GM13976 (cell line): ENCODE data around the gene PDE6C.

Experiments
- DNase-seq: peaks from one replicate; pipeline ENCODE4 v3.0.0; 2012; ENCODE audit warnings: low spot score
- CTCF ChIP-seq: IDR thresholded peaks from 2 replicates; pipeline ENCODE4 v1.5.1; 2012; ENCODE audit warnings: borderline replicate concordance, mild to moderate bottlenecking; ENCODE audit not compliant: insufficient read depth; ENCODE audit errors: extremely low read depth, missing control alignments, control extremely low read depth
- in situ Hi-C: fragments of 300-500 bp; cut with MboI; formaldehyde crosslinking; loops from one replicate; pipeline ENCODE4 v1.12.0; 2022; ENCODE audit warnings: low sequenced_read_pairs, mixed read lengths, inconsistent platforms; ENCODE audit not compliant: unreplicated experiment

Gene PDE6C

DNA sequence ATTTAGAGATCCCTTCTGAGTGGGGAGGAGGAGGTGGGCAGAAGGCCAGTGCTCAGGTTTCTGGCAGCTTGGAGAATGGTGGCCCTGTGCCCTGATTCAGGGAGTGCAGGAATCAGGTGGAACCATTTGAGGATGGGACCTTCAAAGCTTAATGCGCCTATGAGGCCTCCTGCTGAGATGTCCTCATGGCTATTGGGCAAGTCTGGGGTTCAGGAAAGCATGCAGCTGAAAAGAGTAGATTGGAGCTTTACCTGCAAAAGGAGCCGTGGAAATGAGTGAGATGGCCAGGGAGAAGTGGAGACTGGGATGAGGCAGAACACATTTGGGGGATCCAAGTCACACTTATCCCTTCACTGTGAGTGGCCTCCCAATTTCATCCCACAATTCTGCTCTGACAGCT lies 39.7 kb upstream of the PDE6C start:
- in situ Hi-C loops = no loop called here
- TF ChIP-seq CTCF = no peak
- DNase-seq = no peak

DNA sequence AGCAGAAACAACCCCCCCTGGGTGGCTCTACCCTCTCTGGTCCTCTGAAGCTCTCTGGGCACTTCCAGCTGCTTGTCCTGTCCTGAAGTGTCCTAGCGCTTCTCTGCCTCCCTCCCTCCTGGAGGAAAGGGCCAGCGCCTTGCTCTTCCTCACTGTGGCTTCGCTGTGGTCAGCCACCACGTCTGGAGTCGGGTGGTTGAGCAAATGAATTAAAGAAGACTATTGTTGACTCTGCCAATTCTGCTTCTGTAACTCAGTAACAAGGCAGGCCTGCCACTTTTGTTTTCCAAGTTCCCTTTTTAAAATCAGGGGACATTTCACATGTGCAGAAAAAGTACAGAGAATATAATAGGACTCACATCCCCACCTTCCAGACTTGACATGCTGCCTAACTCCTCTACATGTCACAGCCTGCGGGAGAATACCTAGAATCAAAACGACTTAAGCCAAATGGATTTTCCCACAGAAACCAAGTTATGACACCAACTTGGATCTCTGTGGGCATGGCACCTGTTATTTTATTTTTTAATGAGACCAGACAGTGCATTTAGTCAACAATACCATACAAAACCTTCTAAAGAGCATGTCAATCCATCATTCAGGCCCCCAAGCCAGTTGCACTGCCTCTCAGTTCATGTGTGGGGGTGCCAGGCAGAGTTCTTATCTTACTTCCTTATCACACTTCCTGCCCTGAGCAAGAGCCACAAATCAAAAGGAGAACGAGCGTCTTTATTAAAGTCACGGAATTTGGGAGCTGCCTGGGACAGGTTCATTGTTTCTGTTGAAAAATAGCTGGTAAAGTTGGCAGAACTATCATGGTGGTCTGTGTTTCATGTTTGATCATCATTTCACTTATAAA lies 39.1 kb upstream of the PDE6C start:
- TF ChIP-seq CTCF = no peak
- no peak for DNase-seq
- in situ Hi-C loops = no loop called here

- DNase-seq = no peak
- TF ChIP-seq CTCF = no peak
- in situ Hi-C loops = no loop called here
Measured at GRCh38 chr10:93573924-93574323, 38.4 kb upstream of the PDE6C start.

DNA sequence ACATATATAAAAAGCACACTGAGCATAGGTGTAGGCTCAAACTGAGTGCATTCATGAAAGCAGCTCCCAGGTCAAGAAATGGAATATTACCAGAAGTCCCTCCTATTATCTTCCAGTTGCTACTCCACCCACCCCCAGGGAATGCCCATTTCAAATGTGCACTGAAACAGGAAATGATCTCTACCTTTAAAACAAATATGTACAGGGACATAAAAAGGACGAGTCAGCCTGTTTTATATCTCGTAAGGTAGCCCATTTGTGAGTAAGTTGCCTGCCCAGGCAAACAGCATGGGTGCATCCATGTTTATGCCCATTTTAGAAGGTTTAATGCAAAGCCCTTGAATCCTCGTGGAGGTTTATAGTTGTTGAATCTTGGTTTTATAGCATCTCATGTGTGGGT lies 35.4 kb upstream of the PDE6C start:
- TF ChIP-seq CTCF = no peak
- no peak for DNase-seq
- in situ Hi-C loops = no loop called here

GRCh38 chr10:93577565-93577964 lies 34.8 kb upstream of the PDE6C start:
- no peak for TF ChIP-seq CTCF
- in situ Hi-C loops = no loop called here
- DNase-seq = no peak

DNA sequence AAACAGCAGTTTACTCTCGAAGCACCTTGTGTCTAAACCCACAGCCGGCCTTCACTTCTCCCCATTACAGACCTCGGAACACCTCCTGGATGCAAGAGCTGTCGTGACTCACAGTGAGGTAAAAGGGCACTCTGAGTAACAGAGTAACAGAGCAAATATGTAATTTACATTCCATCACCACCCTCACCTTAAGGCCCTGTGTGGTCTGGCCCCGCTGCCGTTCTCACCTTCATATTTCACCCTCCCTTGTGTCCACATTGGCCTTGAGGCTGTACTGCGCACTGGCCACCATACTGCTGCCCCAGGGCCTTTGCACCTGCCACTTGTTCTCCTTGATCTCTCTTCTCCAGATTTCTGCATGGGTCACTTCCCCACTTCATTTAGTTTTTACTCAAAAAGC lies 33.2 kb upstream of the PDE6C start:
- in situ Hi-C loops = no loop called here
- no peak for TF ChIP-seq CTCF
- no peak for DNase-seq
